ENCODE data around the gene ATP12A.

The ATP12A gene

DNA sequence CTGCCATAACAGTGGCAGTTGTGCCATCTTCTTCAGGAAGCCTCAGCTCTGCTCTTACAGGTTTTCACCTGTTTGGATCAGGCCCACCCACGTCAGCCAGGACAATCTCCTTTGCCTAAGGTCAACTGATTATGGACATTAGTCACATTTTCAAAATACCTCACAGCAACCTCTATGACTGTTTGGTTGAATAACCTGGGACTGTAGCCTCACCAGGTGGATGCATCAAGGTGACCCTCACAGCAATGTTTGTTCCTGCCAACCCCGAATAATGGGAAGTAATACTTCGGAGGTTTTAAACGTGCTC lies 17.2 kb upstream of the ATP12A start:
- no peak for DNase-seq (ENCODE audit: low read depth in 2 of 2)

DNA sequence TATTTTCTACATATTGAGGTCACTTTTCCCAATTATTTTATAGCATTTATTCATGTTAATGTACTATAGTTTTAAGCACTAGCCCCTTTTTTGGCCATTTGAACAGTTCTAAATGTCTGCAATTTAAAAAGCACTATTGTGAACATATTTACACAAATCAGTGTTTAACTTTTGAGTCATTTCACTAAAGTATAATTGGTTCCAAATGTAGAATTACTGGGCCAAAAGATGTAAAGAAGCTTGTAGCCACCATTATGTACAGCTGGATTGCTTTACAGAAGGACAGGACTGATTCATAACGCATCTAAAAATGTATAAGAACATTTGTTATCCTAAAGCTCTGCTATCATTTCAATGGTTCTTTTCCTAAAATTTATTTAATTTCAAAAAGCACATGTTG lies 16.6 kb upstream of the ATP12A start:
- DNase-seq (ENCODE audit: low read depth in 2 of 2): no peak

DNA sequence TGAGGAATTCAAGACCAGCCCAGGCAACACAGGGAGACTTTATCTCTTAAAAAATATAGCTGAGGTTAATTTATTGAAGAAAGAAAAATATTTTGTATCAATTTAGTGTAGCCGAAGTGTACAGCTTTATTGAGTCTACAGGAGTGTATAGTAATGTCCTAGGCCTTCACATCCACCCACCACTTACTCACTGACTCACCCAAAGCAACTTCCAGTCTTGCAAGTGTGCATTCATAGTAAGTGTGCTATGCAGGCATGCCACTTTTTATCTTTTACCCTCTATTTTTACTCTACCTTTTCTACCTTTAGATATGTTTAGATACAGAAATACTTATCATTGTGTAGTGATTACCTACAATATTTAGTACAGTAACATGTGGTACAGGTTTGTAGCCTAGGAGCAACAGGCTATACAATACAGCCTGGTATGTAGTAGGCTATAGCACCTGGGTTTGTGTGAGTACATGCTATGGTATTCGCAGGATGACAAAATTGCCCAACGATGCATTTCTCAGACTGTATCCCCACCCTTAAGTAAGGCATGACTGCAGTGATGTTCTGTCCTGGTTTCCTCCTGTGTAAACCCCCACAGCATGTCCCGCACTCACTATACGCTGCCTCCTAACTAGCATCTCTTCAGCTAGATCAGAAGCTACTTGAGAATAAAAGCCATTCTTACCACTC lies 15.3 kb upstream of the ATP12A start:
- DNase-seq (ENCODE audit: low read depth in 2 of 2): no peak

DNA sequence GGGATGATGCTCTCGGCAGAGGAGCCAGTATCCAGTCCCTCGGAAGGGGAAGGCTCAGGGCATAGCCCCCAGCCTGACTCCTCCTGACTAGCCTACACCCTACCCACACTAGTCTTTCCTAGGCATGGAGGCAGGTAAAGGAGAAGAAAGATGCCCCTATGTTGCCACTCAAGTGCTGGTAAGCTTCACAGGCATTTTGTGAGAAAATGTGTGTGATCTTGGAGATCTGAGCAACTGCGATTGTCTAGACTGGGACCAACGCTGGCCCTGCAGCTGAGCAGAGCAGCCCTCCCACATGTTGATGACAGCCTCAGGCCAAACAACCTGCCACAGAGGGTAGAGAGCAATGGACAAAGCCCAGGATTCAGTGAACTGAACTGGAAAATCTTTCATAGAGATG lies 11.7 kb upstream of the ATP12A start:
- DNase-seq (ENCODE audit: low read depth in 2 of 2): no peak

DNA sequence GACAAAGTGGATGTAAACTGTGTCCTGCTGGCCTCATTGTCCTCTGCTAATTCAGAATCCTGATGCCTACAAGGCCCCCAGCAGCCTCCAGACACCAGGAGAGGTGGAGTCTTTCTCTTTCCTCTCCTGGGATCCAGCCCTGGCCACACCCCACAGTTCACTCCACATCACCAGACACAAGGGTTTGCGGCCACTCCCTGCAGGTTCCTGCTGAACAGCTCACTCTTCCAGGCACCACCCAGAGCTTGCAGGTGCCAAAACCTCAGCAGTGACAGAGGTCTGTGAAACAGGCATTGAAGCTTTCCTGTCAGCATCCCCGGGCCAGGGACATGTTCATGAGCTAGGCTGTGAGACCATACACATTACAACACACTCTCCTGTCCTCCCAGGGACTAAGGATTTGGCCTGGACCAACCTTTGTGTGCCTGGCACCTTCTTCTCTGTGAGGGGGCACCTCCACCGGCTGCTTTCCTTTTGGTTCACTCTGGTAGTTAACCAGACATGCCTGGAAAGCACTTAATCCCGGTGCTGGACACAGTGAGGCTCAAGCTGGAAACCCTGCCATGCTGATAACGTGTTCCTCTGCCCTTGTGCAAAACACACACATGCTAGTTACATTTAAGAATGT lies 11.1 kb upstream of the ATP12A start:
- DNase-seq (ENCODE audit: low read depth in 2 of 2): no peak

DNA sequence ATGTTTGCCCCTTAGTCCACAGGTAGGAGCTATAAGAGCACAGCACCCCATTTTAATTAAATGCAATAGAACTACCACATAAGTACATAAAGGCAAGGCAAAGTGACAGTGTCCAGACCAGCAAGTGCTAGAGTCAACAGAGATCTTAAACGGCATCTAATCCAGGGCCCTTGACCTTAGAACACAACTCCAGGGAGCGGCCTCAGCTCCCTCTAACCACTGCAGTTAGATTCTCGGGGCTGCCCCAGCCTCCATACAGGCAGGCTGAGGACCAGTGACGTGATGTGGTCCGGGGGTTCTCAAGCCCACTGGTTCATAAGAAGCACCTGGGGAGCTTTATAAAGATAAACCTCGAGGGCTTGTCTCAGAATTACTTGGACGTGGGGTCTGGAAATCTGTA lies 10.0 kb upstream of the ATP12A start:
- DNase-seq (ENCODE audit: low read depth in 2 of 2): no peak

DNA sequence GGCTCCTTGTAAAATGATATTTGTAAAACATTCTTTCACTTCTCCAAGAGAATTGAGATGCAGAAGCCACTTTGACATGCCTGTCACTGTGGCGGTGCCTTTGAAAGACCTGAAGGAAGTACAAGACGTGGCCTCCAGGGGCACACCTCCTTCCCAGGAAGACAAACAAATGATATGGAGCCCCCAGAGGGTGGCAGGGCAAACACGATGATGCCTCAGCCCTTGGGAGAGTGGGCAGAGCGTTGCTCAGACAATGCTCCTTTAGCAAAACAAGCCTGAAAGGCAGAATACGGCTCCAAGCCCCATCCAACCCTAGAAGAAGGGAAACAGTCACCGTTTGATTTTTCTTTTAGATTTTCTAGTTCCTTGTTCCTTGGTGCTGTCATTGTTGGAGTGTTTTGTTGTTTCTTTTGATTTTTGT lies 9.2 kb upstream of the ATP12A start:
- DNase-seq (ENCODE audit: low read depth in 2 of 2): no peak

DNA sequence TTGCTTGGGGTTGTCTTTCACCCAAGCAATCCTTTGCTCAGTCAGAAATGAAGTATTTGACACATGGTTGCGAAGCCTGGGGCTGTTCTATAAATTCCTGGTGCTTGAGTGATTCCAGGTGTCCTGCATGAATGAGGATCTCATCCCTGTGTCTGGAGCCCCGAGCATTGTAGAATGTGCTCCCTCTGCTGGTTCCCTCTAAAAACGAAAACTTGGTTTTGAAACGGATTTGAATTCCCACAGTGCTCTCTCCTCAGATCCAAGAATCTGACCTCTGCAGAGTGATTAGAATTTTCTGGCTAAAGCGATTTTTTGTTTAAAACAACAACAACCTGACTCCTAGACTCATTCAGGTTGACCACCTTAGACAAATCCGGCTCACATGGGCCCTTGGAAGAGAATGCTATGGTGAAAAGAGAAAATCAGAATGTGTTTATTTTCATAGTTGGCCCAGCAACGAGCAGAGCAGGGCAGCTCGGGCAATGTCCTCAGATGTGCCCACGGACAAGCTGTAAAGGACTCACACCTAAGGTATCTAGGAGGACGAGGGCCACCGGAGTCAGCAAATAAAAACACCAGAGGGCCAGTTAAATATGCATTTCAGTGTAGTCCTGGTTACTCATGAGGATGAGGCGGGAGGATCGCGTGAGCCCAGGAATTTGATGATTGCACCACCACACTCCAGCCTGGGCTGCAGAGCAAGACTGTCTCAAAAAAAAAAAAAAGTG lies 8.7 kb upstream of the ATP12A start:
- DNase-seq (ENCODE audit: low read depth in 2 of 2): no peak

DNA sequence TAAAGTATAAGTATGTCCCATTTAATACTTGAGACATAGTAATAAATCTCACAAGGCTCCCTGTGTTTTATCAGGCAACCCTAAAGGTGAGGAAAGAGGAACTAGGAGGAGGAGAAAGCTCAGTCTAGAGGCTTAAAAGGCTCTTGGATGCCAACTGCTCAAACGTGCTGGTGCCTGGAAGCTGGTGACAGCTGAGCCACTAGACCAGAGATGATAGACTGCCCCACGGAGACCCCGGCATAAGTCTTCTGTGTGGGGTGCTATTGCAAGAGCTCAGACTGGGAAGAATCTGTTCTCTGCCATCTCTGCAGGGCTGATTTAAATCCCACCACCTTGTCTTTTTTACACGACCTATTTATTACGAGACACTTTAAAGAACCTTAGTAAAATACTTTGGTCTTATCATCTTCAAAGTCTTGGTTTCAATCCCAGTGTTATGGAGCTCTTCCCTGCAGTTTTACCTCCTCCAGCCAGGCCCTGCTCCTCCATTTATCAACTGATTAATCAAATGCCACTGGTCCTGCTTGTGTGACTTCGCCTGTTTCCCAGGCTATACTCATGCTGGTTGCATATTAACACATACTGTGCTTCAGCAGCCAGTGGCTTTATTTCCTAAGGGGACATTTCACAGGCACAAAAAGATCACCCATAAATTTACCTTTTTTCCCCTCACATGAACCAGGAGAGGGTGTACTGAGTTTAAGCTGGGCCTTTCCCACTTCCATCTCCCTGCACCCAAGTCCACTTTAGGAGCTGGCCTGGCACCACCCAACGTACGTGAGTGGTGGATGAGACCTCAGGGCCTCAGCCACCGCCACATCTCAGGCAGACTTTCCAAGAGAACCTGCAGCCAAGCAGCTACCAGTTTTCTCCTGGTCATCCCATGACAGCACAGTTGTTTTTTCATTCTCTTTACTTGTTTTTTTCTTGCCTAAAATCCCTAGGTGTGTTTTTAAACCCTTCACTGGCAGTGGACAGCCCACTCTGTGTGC lies 7.8 kb upstream of the ATP12A start:
- DNase-seq (ENCODE audit: low read depth in 2 of 2): no peak

DNA sequence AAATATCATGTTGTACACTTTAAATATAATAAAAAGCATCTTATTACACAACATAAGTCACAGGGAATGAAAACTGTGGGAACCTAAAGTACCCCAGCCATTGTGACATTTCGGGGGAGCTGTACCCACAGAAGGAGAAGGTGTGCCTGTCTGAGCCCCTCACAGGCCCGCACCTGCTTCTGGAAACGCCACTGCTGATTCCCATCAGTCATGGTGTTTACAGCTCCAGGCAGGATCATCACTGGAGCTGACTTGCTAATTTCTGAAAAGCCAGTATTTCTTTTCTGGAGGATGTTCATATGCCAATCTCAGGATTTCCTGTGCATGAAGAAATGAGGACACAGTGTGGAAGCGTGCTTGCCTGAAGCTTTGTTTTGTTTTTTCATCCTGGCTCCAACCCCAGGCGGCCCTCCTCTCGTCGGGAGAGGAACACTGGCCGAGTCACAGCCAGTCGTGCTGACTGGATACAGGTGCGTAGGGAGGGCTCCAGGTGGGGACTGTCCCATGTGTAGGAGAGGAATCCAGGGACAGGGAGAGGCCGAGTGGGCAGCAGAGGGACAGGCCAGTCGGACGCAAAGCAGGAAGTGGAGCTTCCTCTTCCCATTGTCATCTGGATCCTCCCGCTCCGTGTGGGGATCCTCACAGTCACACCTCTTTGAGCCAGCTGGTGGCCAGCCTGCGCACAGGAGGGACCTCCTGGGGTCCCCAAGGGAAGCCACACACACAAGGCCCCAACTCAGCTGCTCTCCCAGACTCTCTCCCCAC lies 4.2 kb upstream of the ATP12A start:
- DNase-seq (ENCODE audit: low read depth in 2 of 2): no peak

DNA sequence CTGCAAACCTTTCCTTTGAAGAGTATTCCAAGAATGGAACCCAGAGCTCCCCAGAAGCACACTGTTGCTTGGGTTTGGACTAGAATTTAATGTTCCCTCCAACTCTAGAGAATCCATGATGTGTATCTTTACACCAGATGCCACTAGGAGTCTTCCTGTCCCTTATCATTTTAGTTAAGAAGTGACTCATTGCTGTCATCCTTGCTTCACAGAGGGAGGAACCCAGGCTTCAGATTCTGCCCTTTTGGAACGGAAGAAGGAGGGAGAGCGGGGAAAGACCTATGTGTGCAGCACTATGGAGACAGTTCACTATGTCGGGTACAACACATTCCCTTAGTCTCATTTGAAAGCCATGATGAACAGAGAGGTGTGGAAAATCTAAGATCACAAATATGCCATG lies 2.1 kb upstream of the ATP12A start:
- DNase-seq (ENCODE audit: low read depth in 2 of 2): no peak

DNA sequence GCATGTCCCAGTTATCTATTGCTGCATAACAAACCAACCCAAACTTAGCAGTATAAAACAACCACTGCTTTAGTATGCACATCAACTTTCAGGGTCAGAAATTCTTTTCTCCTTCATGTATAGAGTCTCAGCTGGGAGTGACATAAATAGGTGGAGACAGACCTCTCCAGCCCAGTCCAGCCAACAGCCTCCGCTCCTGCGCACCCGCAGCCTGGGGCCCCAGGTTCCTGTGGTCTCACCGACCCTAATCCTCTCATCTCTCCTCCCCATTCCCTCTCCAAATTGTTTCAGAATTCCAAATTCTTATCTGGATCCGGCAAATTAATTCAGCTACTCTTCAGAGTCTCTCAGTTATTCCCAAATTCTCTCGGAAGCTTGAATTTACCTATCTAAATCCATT lies 522 bp upstream of the ATP12A start:
- DNase-seq (ENCODE audit: low read depth in 2 of 2): no peak

DNA sequence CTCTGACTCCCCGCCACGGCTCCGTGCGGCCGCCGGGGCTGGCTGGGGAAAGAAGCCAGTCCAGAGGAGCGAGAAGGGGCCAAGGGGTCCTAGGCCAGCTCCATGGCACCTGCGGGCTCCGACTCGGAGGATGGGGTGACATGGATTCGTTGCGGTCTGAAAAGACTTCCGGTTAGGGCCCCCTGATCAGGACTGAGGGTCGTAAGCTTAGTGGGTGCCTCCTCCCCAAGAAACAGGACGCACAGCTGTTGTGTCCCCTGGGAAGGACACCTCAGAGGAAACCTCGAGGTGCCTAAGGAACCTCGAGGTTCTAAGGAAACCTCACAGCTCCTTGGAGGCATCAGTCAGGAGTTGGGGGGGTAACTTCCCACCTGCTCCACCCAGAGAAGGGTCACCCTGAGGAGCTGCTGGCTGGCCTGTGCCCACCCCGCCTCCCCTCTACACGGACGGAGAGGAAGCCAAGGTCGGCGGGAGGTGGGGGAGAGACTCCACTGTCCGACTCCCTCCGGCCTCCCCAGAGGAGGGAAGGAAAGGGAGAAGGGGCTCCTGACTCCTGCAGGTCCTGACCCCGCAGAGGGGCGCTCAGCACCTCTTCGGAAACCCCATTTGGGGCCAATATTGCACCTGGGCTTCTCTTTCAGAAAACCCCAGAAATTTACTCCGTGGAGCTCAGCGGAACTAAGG lies 855 bp downstream of the ATP12A start:
- DNase-seq (ENCODE audit: low read depth in 2 of 2): no peak

DNA sequence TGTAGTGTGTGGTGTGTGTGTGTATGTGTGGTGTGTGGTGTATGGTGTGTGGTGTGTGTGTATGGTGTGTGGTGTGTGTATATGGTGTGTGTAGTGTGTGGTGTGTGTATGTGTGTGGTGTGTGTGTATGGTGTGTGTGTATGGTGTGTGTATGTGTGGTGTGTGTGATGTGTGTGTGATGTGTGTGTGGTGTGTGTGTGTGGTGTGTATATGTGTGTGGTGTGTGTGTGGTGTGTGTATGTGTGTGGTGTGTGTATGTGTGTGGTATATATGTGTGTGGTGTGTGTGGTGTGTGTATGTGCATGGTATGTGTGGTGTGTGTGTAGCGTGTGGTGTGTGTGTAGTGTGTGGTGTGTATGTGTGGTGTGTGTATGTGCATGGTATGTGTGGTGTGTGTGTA lies 1.7 kb downstream of the ATP12A start:
- DNase-seq (ENCODE audit: low read depth in 2 of 2): no peak

DNA sequence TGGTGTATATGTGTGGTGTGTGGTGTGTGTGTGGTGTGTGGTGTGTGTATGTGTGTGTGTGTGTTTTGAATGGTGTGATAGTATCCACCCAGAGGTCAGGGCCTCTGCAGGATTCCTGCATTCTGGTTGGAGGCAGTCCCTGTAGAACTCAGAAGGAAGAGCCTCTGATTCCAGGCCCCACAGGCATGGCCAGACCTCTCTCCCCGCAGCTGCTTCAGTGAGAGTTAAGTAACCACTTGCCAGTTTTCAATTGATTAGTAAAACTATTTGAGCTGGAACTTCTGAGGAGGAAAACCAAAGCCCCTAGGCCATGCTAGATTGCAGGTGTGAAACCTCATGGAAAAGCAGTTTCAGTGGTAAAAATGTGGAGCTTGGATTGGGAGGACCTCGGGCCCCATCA lies 2.1 kb downstream of the ATP12A start:
- no peak for DNase-seq (ENCODE audit: low read depth in 2 of 2)

DNA sequence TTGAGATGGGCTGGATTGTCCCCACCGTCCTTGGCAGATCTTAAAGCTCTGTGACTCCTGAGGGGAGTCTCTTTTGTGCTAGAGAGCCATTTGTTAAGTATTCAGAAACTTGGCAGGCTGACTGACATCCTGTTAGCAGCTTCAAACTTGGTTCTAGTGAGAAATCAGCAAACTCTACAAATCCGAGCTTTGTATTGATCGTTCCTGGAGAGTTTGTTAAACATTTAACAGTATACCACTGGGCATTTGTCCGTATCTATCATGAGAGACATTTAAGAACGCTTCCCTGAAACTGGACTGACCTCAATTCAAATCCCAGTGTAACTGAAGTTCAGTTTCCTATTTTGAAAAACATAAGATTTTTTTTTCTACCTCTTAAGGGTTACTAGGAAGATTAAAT lies 3.1 kb downstream of the ATP12A start:
- no peak for DNase-seq (ENCODE audit: low read depth in 2 of 2)

DNA sequence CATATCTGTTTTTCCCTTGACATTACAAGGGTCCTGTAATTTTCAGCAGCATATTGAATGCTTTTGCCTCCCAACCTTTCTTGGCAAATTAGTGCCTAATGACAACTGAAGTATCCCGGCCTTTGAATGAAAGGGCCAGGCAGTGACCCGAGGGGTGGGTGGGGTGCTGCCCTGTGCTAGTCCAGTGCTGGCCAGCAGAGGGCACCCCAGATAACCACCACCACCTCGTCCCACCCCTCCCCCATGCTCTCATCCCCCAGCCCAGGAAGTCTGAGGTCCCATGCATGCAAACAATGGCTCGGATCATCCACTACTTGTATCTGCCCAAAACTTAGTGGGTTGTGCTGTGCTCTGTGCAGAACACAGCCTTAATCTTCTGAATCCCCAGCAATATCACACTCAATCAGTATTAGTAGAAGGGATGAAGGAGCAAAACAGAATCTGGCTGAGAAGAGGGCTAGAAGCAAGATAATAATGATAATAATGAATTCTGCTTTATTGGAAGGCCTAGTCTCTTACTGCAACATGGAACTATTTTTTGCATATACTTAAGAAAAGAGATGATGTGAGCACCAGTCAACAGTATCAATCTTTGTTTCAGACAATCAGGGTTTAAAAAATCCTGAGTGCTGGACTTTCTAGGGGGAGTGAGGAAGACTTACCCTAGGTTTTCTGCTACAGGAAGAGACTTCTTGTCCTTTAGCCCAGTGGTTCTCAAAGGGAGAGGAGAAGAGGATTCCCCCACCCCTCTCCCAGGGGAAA lies 3.8 kb downstream of the ATP12A start:
- DNase-seq (ENCODE audit: low read depth in 2 of 2): peak; percentile 23 to 41

DNA sequence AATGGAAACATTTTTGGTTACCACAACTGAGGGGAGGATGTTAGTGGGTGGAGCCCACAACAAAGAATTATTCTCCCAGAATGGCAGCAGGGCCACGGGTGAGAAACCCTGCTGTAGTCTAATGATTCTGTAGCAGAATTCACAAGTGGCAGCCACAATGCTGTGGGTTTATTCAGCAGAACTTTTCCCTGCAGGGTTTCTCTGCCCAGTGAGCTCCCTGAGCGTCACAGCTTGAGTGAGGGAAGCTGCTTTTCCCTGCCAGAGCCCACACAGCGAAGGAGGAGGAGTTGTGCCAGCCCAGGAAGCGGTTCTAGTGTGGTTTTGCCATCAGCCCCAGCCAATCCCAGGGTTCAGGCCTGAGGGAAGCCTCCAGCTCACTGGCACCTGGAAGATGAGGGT lies 4.4 kb downstream of the ATP12A start:
- no peak for DNase-seq (ENCODE audit: low read depth in 2 of 2)

DNA sequence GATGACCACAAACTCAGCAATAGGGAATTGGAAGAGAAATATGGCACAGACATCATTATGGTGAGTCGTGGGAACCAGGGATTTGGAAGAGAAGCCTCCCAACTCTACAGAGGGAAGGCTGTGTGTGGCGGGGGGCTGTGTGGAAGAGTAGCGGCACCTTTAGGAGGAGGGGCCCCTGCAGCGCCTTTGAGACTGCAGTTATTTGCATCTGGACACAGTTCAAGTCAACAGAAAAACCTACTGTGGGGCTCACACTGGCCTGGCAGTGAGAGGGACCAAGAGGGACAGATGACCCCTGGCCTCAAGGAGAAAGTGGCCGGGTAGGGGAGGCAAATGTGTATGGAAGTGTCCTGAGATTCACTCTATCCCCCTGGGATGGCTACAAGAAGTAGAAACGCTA lies 5.1 kb downstream of the ATP12A start:
- DNase-seq (ENCODE audit: low read depth in 2 of 2): no peak

DNA sequence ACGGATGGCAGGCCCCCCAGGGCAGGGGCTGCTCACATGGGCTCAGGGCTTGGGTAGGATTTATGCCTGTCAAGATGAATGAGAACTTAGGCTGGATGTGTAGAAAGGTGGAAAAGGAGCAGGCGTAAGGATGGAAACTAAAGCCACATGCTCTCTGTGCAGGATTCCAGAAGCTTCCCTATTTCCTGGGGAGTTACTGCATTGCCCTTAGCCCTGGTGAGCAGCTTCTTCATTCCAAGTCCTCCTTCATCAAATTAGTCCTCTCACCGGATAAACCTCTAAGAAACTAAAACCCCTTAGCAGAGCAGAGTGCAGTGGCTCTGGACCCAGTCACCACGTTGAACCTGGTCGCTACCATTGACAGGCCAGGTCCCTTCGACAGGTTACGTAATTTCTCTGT lies 7.4 kb downstream of the ATP12A start:
- no peak for DNase-seq (ENCODE audit: low read depth in 2 of 2)
